ENCODE data around the gene SLITRK6. TPM values are rescaled to one million over a fixed set of nuclear protein-coding genes. Genes with fewer than 3 reads are reported as not detected.
A peak's percentile ranks its signal among the peaks of the same experiment; 100 is the strongest.

Gene SLITRK6
- not detected in 2 replicates for total RNA-seq

GRCh38 chr13:85799097-85799582 is at the start of gene SLITRK6:
SLITRK6 (minus strand) TSS chr13:85799419; CDS start chr13:85796508, 2,911 bp downstream.
- Mint-ChIP-seq H3K27ac (no peak within 1 kb of the TSS), H3K27me3 (no peaks in the 10 kb centered on the region), H3K4me3 (no peak within 1 kb of the TSS), H3K4me1 (no peaks in the 10 kb centered on the region), H3K9me3 (no peaks in the 10 kb centered on the region), H3K36me3 (ENCODE audit: low read depth) (no peaks in the 10 kb centered on the region)
- DNase-seq (no peak), ATAC-seq (ENCODE audit: low read depth) (no peak)
- intact Hi-C loops (cut with micrococcal nuclease), result no loop called here
- CTCF ChIA-PET, result no interaction called here
- TF ChIP-seq CTCF (IDR thresholded peaks at IDR 0.05), result no peak
- POLR2A ChIA-PET, result no interaction called here

GRCh38 chr13:85847012-85847411 is 47.8 kb upstream of the SLITRK6 start:
- intact Hi-C loops (cut with micrococcal nuclease), result no loop called here
- POLR2A ChIA-PET, result no interaction called here
- Mint-ChIP-seq H3K36me3 (ENCODE audit: low read depth) (no peaks in the 10 kb centered on the region), H3K4me1 (no peaks in the 10 kb centered on the region), H3K27ac (no peak overlapping the region), H3K4me3 (no peak overlapping the region), H3K27me3 (no peaks in the 10 kb centered on the region), H3K9me3 (peaks cover 12% of the 10 kb centered on the region)
- CTCF ChIA-PET, result no interaction called here
- ATAC-seq (ENCODE audit: low read depth) (no peak), DNase-seq (no peak)
- TF ChIP-seq CTCF (IDR thresholded peaks at IDR 0.05), result no peak

- no peaks in the 10 kb centered on the region for H3K27me3 Mint-ChIP-seq
- intact Hi-C loops (cut with micrococcal nuclease), result no loop called here
- no peak for TF ChIP-seq CTCF (IDR thresholded peaks at IDR 0.05)
- H3K4me1 Mint-ChIP-seq, result no peaks in the 10 kb centered on the region
- ATAC-seq (ENCODE audit: low read depth) (no peak), DNase-seq (no peak)
- no peaks in the 10 kb centered on the region for H3K36me3 Mint-ChIP-seq (ENCODE audit: low read depth)
- H3K4me3 Mint-ChIP-seq, result no peak overlapping the region
- no peak overlapping the region for H3K27ac Mint-ChIP-seq
- ChIA-PET CTCF (no interaction called here), POLR2A (no interaction called here)
- H3K9me3 Mint-ChIP-seq, result no peaks in the 10 kb centered on the region
Observed at GRCh38 chr13:85841427-85841826, 42.2 kb upstream of the SLITRK6 start.

GRCh38 chr13:85833921-85834320 is 34.7 kb upstream of the SLITRK6 start:
- H3K9me3 Mint-ChIP-seq, result peaks cover 3% of the 10 kb centered on the region
- ChIA-PET CTCF (no interaction called here), POLR2A (no interaction called here)
- no peaks in the 10 kb centered on the region for H3K4me1 Mint-ChIP-seq
- ATAC-seq (ENCODE audit: low read depth) (no peak), DNase-seq (no peak)
- TF ChIP-seq CTCF (IDR thresholded peaks at IDR 0.05), result no peak
- no peak overlapping the region for H3K4me3 Mint-ChIP-seq
- no peaks in the 10 kb centered on the region for H3K27me3 Mint-ChIP-seq
- H3K36me3 Mint-ChIP-seq (ENCODE audit: low read depth), result no peaks in the 10 kb centered on the region
- H3K27ac Mint-ChIP-seq, result no peak overlapping the region
- intact Hi-C loops (cut with micrococcal nuclease), result no loop called here

- POLR2A ChIA-PET, result no interaction called here
- no peaks in the 10 kb centered on the region for H3K27me3 Mint-ChIP-seq
- intact Hi-C loops (cut with micrococcal nuclease), result loop anchor here (1.0 kb wide), 1 partner anchor 932 kb away; no protein-coding TSS in a partner anchor
- CTCF ChIA-PET, result interaction anchor here (0.9 kb wide), 1 partner anchor 11 kb away, joined by 3 read pairs; no protein-coding TSS in a partner anchor
- TF ChIP-seq CTCF (IDR thresholded peaks at IDR 0.05), result peak; percentile 29
- no peaks in the 10 kb centered on the region for H3K36me3 Mint-ChIP-seq (ENCODE audit: low read depth)
- ATAC-seq (ENCODE audit: low read depth) (no peak), DNase-seq (no peak)
- no peak overlapping the region for H3K27ac Mint-ChIP-seq
- no peak overlapping the region for H3K4me3 Mint-ChIP-seq
- H3K4me1 Mint-ChIP-seq, result no peaks in the 10 kb centered on the region
- H3K9me3 Mint-ChIP-seq, result no peaks in the 10 kb centered on the region
Observed at GRCh38 chr13:85828094-85828684, 29.0 kb upstream of the SLITRK6 start.

All from activated B cell treated with CpG ODN at 0.5 μM for 24 hours (primary cell).